K562 (cell line): ENCODE measurements around the gene BNC2. TPM values are rescaled to one million over a fixed set of nuclear protein-coding genes. Genes with fewer than 3 reads are reported as not detected.

Experiments
- ATAC-seq: fragments of 200-7000 bp; cut with Tn5 transposase; 3 replicates; pipeline ENCODE4 v1.9.1; 2020; ENCODE audit warnings: moderate library complexity
- BruUV-seq: library from RNA; stranded (reverse); fragments of 400-500 nt; replicated peaks from 2 replicates; lab custom pipeline; 2021; lab: Mats Ljungman, UMichigan
- CTCF ChIA-PET: fragments of 300-600 bp; formaldehyde crosslinking; extraction: SDS; loops from one replicate; lab custom pipeline; 2021; ENCODE audit warnings: low intra/inter-chr PET ratio; lab: Yijun Ruan, JAX
- POLR2A ChIA-PET: fragments of 300-600, 350-650 bp; sonication (Branson Sonifier 250); formaldehyde crosslinking; extraction: SDS; loops from one replicate; lab custom pipeline; 2021; ENCODE audit warnings: antibody characterized with exemption, inconsistent platforms; lab: Yijun Ruan, JAX
- DNase-seq, 4 experiments: peaks; one replicate each; pipeline versions ENCODE4 v3.0.0 to v3.0.0-alpha.2; 2011 to 2018; ENCODE audit warnings: low spot score in 3 of 4, mixed read lengths in 3 of 4; ENCODE audit errors: extremely low read depth in 1 of 4
- FAIRE-seq: peaks from 2 replicates; lab custom pipeline; 2011; peaks lifted over from hg19 to GRCh38; lab: Jason Lieb, UNC
- H2AFZ ChIP-seq: 2 replicates; pipeline ENCODE4 v1.6.0; 2011; ENCODE audit warnings: low read depth, low read length, control low read depth, inconsistent platforms
- H3K27ac ChIP-seq: fragments of 200-600 bp; 3 replicates; pipeline ENCODE4 v1.8.0; 2011; ENCODE audit warnings: low read depth, mild to moderate bottlenecking, control low read depth, inconsistent platforms, low read length, moderate library complexity, mixed read lengths; ENCODE audit errors: extremely low read depth
- H3K27me3 ChIP-seq, 2 experiments: fragments of 300-600 bp in 1 of 2; 2 replicates in 1 of 2; 3 replicates in 1 of 2; pipeline versions ENCODE4 v1.6.0 to v1.8.0; 2011; ENCODE audit warnings: inconsistent platforms in 2 of 2, low read length in 2 of 2, mild to moderate bottlenecking in 1 of 2, mixed read lengths in 1 of 2, moderate library complexity in 1 of 2; ENCODE audit not compliant: control insufficient read depth in 2 of 2, insufficient read depth in 2 of 2
- H3K36me3 ChIP-seq: fragments of 300-600 bp; 3 replicates; pipeline ENCODE4 v1.8.0; 2011; ENCODE audit warnings: mild to moderate bottlenecking, low read length, inconsistent platforms; ENCODE audit not compliant: control insufficient read depth, insufficient read depth
- H3K4me1 ChIP-seq, 2 experiments: fragments of 200-600 bp in 1 of 2; replicated peaks in 1 of 2; 2 replicates in 1 of 2; 3 replicates in 1 of 2; pipeline versions ENCODE4 v1.5.1 to v1.8.0; 2011; ENCODE audit warnings: inconsistent platforms in 2 of 2, low read length in 2 of 2, mild to moderate bottlenecking in 1 of 2, mixed read lengths in 1 of 2, moderate library complexity in 1 of 2; ENCODE audit not compliant: control insufficient read depth in 2 of 2, insufficient read depth in 2 of 2
- H3K4me2 ChIP-seq: 2 replicates; pipeline ENCODE4 v1.6.1; 2011; ENCODE audit warnings: low read length, control low read depth, inconsistent platforms, mixed read lengths; ENCODE audit not compliant: insufficient read depth
- H3K4me3 ChIP-seq: fragments of 200-600 bp; sonication (generic), shearing (Covaris generic); 2 replicates; pipeline ENCODE4 v1.5.1; 2016; ENCODE audit warnings: control low read depth, inconsistent platforms
- H3K79me2 ChIP-seq: fragments of 200-600 bp; 3 replicates; pipeline ENCODE4 v1.8.0; 2011; ENCODE audit warnings: low read length, inconsistent platforms; ENCODE audit not compliant: control insufficient read depth, insufficient read depth
- H3K9ac ChIP-seq, 2 experiments: 2 replicates each; pipeline versions ENCODE4 v1.6.0 to v1.6.1; 2011; ENCODE audit warnings: low read depth in 2 of 2, low read length in 2 of 2, control low read depth in 1 of 2, inconsistent platforms in 1 of 2, mild to moderate bottlenecking in 1 of 2, mixed read lengths in 1 of 2; ENCODE audit not compliant: insufficient read depth in 1 of 2
- H3K9me1 ChIP-seq: one replicate; pipeline ENCODE4 v1.6.0; 2011; ENCODE audit warnings: inconsistent platforms, mild to moderate bottlenecking, low read length, moderate library complexity; ENCODE audit not compliant: control insufficient read depth, insufficient read depth
- H3K9me3 ChIP-seq: replicated peaks from 2 replicates; pipeline ENCODE4 v1.5.1; 2011; ENCODE audit warnings: low read depth, low read length, inconsistent platforms; ENCODE audit not compliant: control insufficient read depth, insufficient read depth
- H4K20me1 ChIP-seq: replicated peaks from 2 replicates; pipeline ENCODE4 v1.6.1; 2011; ENCODE audit warnings: low read length, inconsistent platforms, mixed read lengths; ENCODE audit not compliant: control insufficient read depth, insufficient read depth
- CHAMP1 ChIP-seq: fragments of 450-650 bp; IDR thresholded peaks from 2 replicates; pipeline ENCODE4 v1.6.1; 2016; ENCODE audit warnings: mild to moderate bottlenecking
- ETV1 ChIP-seq: fragments of 450-650 bp; conservative IDR thresholded peaks from 2 replicates; pipeline ENCODE4 v1.6.1; 2016; ENCODE audit warnings: missing genetic modification characterization, control low read depth, low read depth, missing compliant biosample characterization
- LEF1 ChIP-seq: fragments of 450-650 bp; IDR thresholded peaks from 2 replicates; pipeline ENCODE4 v1.6.1; 2016; ENCODE audit warnings: mild to moderate bottlenecking
- MEF2D ChIP-seq: conservative IDR thresholded peaks from 2 replicates; pipeline ENCODE4 v1.6.1; 2016; ENCODE audit warnings: low read depth, missing genetic modification characterization, missing compliant biosample characterization
- MITF ChIP-seq: IDR thresholded peaks from 2 replicates; pipeline ENCODE4 v1.6.1; 2014; ENCODE audit warnings: antibody characterized with exemption
- POU5F1 ChIP-seq: fragments of 150-350 bp; IDR thresholded peaks from 2 replicates; pipeline ENCODE4 v1.6.1; 2014; ENCODE audit warnings: borderline replicate concordance, low read length, low read depth, mild to moderate bottlenecking; ENCODE audit not compliant: partially characterized antibody
- PYGO2 ChIP-seq: fragments of 450-650 bp; IDR thresholded peaks from 2 replicates; pipeline ENCODE4 v1.6.1; 2016; ENCODE audit warnings: mild to moderate bottlenecking, missing genetic modification characterization, moderate library complexity, missing compliant biosample characterization
- RB1 ChIP-seq: fragments of 450-650 bp; IDR thresholded peaks from 2 replicates; pipeline ENCODE4 v1.6.1; 2017; ENCODE audit warnings: low read depth, mild to moderate bottlenecking
- SIX5 ChIP-seq, 2 experiments: IDR thresholded peaks; 2 replicates each; pipeline ENCODE4 v1.6.1; 2011; ENCODE audit warnings: low read length in 2 of 2, borderline replicate concordance in 1 of 2, low read depth in 1 of 2, mild to moderate bottlenecking in 1 of 2, moderate library complexity in 1 of 2; ENCODE audit not compliant: insufficient read depth in 1 of 2
- SP2 ChIP-seq: IDR thresholded peaks from 2 replicates; pipeline ENCODE4 v1.6.1; 2011; ENCODE audit warnings: mild to moderate bottlenecking, low read depth, low read length, moderate library complexity; ENCODE audit not compliant: poor library complexity, severe bottlenecking; ENCODE audit errors: extremely low read depth
- TCF15 ChIP-seq: fragments of 250-450 bp; sonication (Bioruptor Pico); IDR thresholded peaks from 2 replicates; pipeline ENCODE4 v1.8.0; 2022; ENCODE audit warnings: moderate library complexity, mild to moderate bottlenecking, inconsistent platforms
- ZC3H11A ChIP-seq: IDR thresholded peaks from 2 replicates; pipeline ENCODE4 v1.6.1; 2012; ENCODE audit warnings: low read depth, low read length, improper control_type of control experiment
- ZNF174 ChIP-seq: fragments of 250-450 bp; sonication (Bioruptor Pico); IDR thresholded peaks from 2 replicates; pipeline ENCODE4 v1.4.0; 2020; ENCODE audit warnings: mild to moderate bottlenecking
- ZNF280B ChIP-seq: fragments of 250-450 bp; sonication (Bioruptor Pico); IDR thresholded peaks from 2 replicates; pipeline ENCODE4 v1.5.1; 2021; ENCODE audit warnings: mild to moderate bottlenecking
- ZNF639 ChIP-seq, 2 experiments: fragments of 200-800 bp in 1 of 2; sonication (Bioruptor generic) in 1 of 2; sonication (generic) in 1 of 2; formaldehyde crosslinking in 1 of 2; IDR thresholded peaks in 1 of 2; conservative IDR thresholded peaks in 1 of 2; 2 replicates each; pipeline versions ENCODE4 v1.5.0 to v1.6.1; 2016 to 2020; ENCODE audit warnings: missing compliant biosample characterization in 1 of 2, missing genetic modification characterization in 1 of 2, missing genetic modification reagents in 1 of 2
- ZNF830 ChIP-seq: fragments of 250-450 bp; sonication (Bioruptor Pico); IDR thresholded peaks from 2 replicates; pipeline ENCODE4 v1.5.0; 2021; ENCODE audit warnings: mild to moderate bottlenecking
- WGBS: fragments of 100-300 bp; shearing (Covaris generic); methylation state at CpG from one replicate; pipeline ENCODE4 v1.1.6; 2016; ENCODE audit warnings: low coverage, mixed read lengths; ENCODE audit not compliant: insufficient coverage; ENCODE audit errors: missing lambda C conversion rate; 5-methylcytosine and 5-hydroxymethylcytosine counted together
- in situ Hi-C: fragments of 300-500 bp; cut with MboI; formaldehyde crosslinking; loops from 4 replicates; pipeline ENCODE4 v1.15.0; 2018; ENCODE audit warnings: inconsistent platforms, mixed read lengths
- intact Hi-C: fragments of 100-400 bp; cut with micrococcal nuclease; formaldehyde crosslinking; loops from 2 replicates; pipeline ENCODE4 v1.14.2; 2022
- polyA plus RNA-seq, 8 experiments: library from polyadenylated mRNA; depleted of rRNA in 4 of 8; stranded (reverse) in 5 of 8; unstranded in 3 of 8; fragments of >200 nt; fragmentation: Nextera tagmentation in 2 of 8; fragmentation: Illumina TruSeq in 1 of 8; extraction: Ambion mirVana in 2 of 8; extraction: Trizol in 1 of 8; gene quantifications; 2 replicates each; pipeline versions ENCODE4 v1.2.1 to v1.2.3, GENCODE V29; 2011 to 2014; ENCODE audit warnings: inconsistent platforms in 1 of 8, missing spikeins in 1 of 8
- total RNA-seq, 7 experiments: library from RNA; depleted of rRNA in 6 of 7; stranded (reverse); fragments of >200 nt in 6 of 7; fragmentation: Illumina TruSeq in 2 of 7; extraction: Trizol in 2 of 7; gene quantifications; 2 replicates each; pipeline versions ENCODE4 v1.2.1 to v1.2.3, GENCODE V29; 2011 to 2021; ENCODE audit warnings: low replicate concordance in 1 of 7

Gene BNC2
- total and polyA plus RNA-seq, 9 of the 15 experiments (the other 6 are each of a cell fraction or from before 2014, with no cell fraction given): not detected

- 2% methylated on average over 13 of the region's 13 CpGs for WGBS
- intact Hi-C loops (no loop called here), in situ Hi-C loops (no loop called here)
- H2AFZ ChIP-seq: no peak overlapping the region
- H3K9me1 ChIP-seq: no peaks in the 10 kb centered on the region
- H3K4me2 ChIP-seq: no peak overlapping the region
- no peak for DNase-seq
- H3K36me3 ChIP-seq: no peaks in the 10 kb centered on the region
- no peaks in the 10 kb centered on the region for H3K9me3 ChIP-seq
- BruUV-seq: no TSS peak
- no peaks in the 10 kb centered on the region for H4K20me1 ChIP-seq
- no peaks in the 10 kb centered on the region for H3K79me2 ChIP-seq
- H3K27me3 ChIP-seq: no peaks in the 10 kb centered on the region
- H3K9ac ChIP-seq: no peak overlapping the region
- no peak for FAIRE-seq
- ATAC-seq: no peak
- POLR2A ChIA-PET: no interaction called here
- CTCF ChIA-PET: no interaction called here
- no peak overlapping the region for H3K4me3 ChIP-seq
- H3K4me1 ChIP-seq: no peaks in the 10 kb centered on the region
- H3K27ac ChIP-seq: no peak overlapping the region
- no peak for TF ChIP-seq POU5F1
- TF ChIP-seq SIX5 (IDR thresholded peaks at IDR 0.05; ENCODE audit: borderline replicate concordance in 1 of 2, insufficient read depth in 1 of 2, low read depth in 1 of 2, low read length in 2 of 2): no peak
- TF ChIP-seq ZC3H11A: no peak
- TF ChIP-seq SP2: no peak
- TF ChIP-seq MEF2D (tag): no peak
- TF ChIP-seq CHAMP1: no peak
- TF ChIP-seq LEF1: no peak
- TF ChIP-seq ZNF280B (CRISPR knock-in tag): no peak
- no peak for TF ChIP-seq ZNF830
- TF ChIP-seq ZNF174 (CRISPR knock-in tag): no peak
- no peak for TF ChIP-seq MITF
- TF ChIP-seq ETV1: no peak
- TF ChIP-seq PYGO2 (tag): no peak
- no peak for TF ChIP-seq TCF15 (CRISPR knock-in tag)
- TF ChIP-seq ZNF639 (CRISPR knock-in tag; conservative IDR thresholded peaks at IDR 0.05 in 1 of 2, IDR thresholded peaks at IDR 0.05 in 1 of 2): no peak
- TF ChIP-seq RB1: no peak
These were observed 499.8 kb downstream of the BNC2 start for GRCh38 chr9:16370647-16371046.
